HG02763 (cell line): Measurements from ENCODE around the gene SLC9A8.

ENCODE experiments used
- ATAC-seq: cut with Tn5 transposase; IDR thresholded peaks from one replicate; pipeline ENCODE4 v1.9.1; 2021; ENCODE audit warnings: mild to moderate bottlenecking, moderate library complexity; ENCODE audit not compliant: unreplicated experiment

Gene SLC9A8

DNA sequence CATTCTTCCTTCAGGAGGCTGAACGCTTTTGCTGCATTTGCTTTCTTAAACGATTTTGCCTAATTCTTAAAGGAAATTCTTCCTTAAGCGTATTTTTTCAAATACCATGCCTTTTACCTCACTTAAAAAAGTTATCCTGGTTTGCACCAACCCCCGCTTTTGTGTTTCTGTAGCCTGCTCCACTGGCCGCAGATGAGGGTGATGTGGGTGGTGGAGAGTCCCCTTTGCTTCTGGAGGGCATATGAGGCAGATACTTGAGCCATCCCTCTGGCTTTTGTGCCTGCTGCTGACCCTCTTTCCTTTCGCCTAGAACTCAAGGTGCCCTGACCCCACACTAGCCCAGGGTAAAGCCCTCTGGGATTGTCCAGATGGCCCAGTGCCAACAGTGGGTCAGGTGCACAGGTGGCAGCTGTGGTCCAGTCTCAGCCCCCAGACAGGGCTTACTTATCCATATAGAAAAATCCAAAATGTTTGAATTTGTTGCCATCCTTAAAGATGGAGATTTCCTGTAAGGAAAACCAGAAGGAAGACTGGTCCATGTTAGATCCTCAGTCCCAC, 58.8 kb downstream of the SLC9A8 start:
- ATAC-seq, result no peak

DNA sequence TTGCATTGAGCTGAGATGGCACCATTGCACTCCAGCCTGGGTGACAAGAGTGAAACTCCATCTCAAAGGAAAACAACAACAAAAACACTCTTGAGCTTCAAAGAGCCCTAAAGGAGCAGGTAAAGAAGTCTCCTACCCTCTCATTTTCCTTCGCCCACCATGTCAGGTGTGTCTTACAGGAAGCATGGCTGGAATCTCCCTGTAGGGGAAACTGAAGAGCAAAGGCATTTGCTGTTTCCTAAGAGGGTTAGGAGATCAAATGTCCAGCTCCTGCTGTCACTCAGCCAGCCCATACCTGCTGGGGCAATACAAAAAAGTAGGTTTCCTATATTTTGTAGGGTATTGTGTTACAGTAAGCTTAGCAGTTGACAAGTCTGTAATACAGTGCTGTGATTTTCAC, 59.4 kb downstream of the SLC9A8 start:
- no peak for ATAC-seq

GRCh38 chr20:49874696-49875095, 62.1 kb downstream of the SLC9A8 start:
- ATAC-seq, result no peak

DNA sequence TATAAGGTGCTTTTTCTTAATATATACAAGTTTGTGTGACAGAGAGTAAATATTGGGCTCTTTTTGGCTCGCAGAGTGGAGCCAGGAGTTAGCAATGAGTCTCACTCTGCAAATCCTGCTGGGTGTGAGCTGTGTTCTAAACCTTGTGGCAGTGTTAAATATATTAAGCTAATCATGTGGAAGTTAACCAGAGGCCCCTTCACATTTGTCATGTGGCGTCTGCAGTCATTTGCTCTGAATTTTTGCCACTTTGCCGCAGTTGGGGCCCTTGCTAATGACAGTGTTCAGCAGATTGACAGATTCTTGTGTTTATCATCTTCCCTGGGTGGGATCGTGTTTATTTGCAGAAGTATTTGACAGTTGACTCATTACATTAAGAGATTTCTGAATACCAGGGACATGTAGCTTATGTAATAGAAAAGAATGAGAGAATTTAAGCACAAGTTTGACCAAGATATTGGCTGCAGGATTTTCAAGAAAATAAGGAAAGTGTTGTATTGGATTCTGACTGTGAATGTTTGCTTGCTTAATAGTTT, 64.8 kb downstream of the SLC9A8 start:
- no peak for ATAC-seq

GRCh38 chr20:49878977-49879376, 66.3 kb downstream of the SLC9A8 start:
- no peak for ATAC-seq

DNA sequence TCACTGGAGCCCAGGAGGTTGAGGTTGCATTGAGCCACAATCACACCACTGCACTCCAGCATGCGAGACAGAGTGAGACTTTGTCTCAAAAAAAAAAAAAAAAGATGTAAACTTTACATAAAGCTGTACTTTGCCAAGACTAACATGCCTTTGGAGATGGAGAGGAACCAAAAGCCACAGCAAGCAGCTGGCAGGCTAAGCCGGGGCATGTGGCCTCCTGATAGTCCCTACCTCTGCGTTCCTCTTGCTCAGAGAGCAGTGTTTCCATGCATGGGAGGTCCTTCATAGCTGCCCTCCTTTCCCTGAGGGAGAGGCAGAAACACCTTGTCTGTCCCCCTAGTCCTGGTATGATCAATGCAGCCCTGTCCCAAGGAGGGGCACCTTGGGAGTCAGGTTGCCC, 67.5 kb downstream of the SLC9A8 start:
- ATAC-seq, result no peak

GRCh38 chr20:49880724-49881445, 68.3 kb downstream of the SLC9A8 start:
- ATAC-seq, result no peak

DNA sequence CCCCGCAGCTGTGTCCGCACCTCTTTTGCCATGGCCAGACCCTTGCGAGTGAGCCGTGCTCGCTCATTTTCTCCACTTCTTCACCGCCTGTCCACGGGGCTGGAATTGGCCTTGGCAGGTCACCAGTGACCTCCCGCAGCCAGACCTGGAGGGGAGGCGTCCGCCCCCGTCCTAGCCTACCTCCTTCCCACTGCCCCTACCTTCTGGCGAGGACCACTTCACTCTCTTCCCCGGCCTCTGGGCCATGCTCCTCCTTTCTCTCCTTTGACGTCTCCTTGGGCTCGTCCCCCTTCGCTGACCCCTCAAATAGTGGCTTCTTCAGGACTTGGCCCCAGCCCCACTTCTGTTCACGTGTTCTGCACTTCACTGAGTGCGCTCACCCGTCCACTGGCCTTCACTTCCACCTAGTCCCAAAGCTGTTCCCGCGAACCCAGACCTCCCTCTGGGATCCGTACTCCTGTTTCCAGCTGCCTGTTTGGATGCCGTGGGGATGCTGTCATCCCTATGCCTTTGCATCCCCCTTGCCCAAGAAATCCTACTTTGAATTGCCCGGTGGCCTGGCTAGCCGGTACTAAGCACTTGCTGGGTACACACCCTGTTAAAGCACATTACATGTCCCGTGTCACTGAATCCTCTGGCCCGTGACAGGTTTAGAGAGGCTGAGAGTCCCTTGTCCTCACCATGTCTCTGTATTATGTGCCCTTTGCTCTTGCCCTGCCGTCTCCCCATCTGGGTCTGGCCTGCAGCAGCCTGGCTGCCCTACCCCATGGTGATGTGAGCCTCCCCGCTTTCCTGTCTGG, 69.7 kb downstream of the SLC9A8 start:
- ATAC-seq, result no peak

GRCh38 chr20:49883246-49883802, 70.7 kb downstream of the SLC9A8 start:
- ATAC-seq, result no peak

DNA sequence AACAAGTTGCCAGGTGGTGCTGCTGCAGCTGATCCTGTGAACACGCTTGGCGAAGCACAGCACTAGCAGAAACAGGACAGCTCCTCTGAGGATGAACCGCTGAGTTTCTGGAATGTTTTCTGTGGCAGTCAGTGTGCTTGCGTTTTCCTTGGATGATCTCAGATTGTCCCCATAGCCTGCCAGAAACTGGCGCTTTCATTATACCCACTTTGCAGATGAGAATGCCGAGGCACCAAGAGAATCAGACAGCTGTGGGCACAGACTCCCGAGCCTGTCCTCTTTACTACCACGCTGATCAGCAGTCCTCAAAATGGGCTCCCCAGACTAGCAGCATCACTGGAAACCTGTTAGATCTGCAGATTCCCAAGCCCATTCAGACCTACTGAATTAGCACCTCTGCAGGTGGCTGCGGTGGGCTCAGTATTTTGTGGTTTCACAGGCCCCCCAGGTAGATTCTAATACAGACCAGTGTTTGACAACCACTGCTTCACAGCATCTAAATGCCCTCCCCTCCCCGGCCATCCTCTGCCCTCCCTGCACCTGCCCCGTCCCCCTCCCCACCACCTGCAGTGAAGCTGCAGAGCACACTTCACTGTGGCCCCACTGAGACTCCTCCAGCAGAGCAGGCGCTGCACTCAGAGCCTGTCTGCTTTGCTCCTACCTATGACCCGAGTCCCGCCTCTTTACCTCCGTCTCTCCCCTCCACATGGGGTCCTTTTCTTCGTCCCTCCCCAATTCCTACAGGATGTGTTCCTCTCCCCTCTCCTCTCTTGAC, 73.1 kb downstream of the SLC9A8 start:
- no peak for ATAC-seq

DNA sequence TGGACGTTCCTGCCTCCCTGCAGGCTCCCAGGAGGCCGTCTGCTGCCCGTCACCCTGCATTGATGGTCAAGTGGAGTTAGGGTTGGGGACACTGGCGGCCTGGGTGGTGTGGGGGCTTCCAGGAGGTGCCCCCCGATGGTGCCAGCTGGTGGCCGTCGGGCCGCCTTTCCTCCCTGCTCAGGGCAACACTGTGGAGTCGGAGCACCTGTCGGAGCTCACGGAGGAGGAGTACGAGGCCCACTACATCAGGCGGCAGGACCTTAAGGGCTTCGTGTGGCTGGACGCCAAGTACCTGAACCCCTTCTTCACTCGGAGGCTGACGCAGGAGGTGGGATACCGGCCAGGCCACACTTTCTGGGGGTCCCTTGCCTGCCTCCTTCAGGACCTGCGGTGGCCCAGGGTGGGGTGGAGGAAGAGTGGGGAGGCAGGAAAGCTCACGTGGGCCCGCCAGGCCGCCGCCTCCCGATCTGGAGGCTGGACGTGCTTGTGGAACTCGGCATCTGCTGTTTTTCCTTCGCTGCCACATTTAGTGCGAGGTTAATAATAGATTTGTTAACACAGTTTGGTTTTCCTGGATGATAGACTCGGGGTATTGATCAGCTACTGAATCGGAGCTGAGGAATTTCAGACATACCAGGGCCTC, 74.1 kb downstream of the SLC9A8 start:
- no peak for ATAC-seq

DNA sequence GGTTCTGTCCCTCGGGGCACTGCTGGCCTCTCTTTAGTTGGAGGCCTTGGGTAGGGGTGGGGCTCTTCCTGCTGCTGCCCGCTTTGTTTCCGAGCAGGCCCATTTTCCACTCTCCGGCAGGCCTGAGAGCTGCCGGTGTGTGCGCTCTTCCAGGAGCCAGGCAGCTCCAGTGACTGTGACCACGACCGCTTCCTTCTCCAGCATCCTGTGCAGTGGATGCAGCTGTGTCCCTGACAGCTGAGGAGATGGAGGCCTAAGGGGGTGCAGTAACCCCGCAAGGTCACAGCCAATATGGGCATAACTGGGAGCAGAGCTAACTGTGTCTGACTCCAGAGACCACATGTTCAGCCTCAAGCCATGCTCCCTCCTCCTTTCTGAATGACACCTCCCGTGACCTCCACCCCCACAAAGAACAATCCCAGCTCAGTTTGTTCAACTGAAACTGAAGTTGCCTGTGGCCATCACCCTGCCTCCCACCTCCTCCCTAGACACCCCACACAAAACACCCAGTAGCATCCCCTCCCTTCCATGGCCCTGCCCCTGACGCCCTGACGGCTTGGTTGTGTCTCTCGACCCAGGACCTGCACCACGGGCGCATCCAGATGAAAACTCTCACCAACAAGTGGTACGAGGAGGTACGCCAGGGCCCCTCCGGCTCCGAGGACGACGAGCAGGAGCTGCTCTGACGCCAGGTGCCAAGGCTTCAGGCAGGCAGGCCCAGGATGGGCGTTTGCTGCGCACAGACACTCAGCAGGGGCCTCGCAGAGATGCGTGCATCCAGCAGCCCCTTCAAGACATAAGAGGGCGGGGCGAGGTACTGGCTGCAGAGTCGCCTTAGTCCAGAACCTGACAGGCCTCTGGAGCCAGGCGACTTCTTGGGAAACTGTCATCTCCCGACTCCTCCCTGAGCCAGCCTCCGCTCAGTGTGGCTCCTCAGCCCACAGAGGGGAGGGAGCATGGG, 74.9 kb downstream of the SLC9A8 start:
- no peak for ATAC-seq

GRCh38 chr20:49888212-49889000, 75.8 kb downstream of the SLC9A8 start:
- no peak for ATAC-seq

GRCh38 chr20:49889001-49889934, 76.6 kb downstream of the SLC9A8 start:
- ATAC-seq, result no peak

DNA sequence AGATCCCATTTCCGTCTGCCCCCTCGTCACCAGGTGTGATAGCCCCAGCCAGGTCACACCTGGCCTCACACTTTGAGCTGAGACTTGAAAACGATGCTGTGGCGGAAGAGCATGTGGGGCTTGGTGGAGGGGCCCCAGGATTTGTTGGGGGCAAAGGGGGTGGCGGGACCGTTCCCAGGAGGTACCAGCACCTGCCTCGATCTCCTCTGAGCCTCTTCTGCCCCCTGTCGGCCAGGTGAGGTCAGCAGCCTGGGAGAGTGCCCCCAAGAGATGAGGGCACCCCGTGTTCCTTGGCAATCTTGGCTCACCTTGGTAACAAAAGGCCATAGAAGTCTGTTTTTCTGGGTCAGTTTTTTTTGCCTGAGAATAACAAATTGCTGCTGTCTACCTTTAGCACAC, 77.3 kb downstream of the SLC9A8 start:
- ATAC-seq, result no peak

GRCh38 chr20:49890471-49891361, 78.1 kb downstream of the SLC9A8 start:
- ATAC-seq, result no peak
